GM18909 (cell line): ENCODE data around the gene ADH5.
"Not testable (repeated sequence)": the region's sequence is repeated elsewhere in the genome, so short reads cannot be mapped to it uniquely, and the experiment has no call there.

ENCODE experiments used
- ATAC-seq: cut with Tn5 transposase; IDR thresholded peaks from one replicate; pipeline ENCODE4 v1.9.1; 2021; ENCODE audit warnings: mild to moderate bottlenecking; ENCODE audit not compliant: unreplicated experiment, poor library complexity

Gene ADH5

DNA sequence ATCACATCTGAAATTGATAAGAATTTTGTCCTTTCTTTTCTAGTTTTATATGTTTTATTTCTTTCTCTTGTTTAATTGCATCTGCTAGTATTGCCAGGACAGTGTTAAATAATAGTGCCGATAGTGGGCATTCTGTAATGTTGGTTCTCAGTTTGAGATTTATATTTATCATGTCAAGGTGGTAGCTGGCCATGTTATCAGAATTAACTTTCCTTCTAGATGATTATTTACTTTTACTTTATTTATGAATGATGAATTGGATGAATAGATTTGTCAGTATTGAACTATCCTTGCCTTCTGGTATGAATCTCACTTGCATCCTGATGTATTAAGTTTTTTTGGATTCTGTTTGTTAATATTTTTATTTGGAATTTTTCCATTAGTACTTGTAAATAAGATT lies 50.4 kb downstream of the ADH5 start:
- ATAC-seq: no peak

GRCh38 chr4:99033956-99034355 lies 54.6 kb downstream of the ADH5 start:
- ATAC-seq: no peak

DNA sequence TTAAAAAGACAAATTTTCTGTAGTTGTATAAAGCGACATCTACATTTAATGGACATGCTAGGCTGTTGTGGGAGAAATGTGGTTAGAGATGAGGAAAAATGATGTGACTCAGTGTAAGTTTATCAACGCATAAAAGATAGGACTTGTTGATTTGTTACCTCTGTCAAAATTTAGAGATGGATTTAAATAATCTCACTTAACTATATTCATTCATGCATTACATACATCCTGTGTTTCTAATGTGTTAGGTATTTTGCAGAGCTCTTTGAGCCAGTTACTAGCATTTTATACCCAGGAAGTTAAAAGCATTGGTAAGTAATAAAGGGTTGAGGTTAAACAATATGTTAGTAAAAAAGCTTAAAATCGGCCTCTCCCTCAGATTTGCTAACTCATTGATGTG lies 58.7 kb downstream of the ADH5 start:
- ATAC-seq: no peak

GRCh38 chr4:99029018-99029735 lies 59.4 kb downstream of the ADH5 start:
- ATAC-seq: peak; percentile 55

DNA sequence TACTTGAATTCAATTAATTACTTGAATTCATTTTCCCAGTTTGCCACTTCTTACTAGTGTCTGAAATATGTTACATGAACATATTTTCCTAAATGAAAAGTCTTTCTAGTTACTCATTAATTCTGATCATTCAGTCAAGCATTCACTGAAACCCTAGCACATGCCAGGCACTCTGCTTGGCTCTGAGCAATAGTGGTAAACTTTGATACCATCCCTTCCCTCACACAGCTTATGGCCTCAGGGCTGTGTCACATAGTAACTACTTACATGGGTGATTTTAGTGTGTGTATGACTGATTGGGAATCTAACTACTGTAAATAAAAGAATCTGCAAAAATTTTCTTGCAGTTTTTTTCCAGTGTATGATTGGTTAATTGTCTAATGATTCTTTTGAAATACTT lies 60.4 kb downstream of the ADH5 start:
- ATAC-seq: peak; percentile 64

GRCh38 chr4:99027304-99027703 lies 61.3 kb downstream of the ADH5 start:
- no peak for ATAC-seq

DNA sequence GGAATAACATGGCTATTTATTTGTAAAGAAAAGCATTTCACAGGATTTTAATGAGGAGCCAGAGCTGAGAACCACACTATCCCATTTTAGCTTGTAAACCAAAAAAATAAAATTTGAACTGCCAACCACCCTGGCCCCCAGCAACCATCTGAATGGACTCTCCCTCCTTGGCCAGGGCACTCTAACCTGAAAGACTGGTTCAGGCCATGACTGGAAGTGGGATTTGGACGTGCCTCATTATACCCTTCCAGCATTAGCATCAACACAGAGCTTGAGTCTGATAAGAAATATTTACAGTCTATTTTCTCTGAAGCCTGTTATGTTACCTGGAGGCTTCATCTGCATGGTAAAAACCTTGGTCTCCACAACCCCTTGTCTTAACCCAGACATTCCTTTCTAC lies 63.1 kb downstream of the ADH5 start:
- ATAC-seq: no peak

DNA sequence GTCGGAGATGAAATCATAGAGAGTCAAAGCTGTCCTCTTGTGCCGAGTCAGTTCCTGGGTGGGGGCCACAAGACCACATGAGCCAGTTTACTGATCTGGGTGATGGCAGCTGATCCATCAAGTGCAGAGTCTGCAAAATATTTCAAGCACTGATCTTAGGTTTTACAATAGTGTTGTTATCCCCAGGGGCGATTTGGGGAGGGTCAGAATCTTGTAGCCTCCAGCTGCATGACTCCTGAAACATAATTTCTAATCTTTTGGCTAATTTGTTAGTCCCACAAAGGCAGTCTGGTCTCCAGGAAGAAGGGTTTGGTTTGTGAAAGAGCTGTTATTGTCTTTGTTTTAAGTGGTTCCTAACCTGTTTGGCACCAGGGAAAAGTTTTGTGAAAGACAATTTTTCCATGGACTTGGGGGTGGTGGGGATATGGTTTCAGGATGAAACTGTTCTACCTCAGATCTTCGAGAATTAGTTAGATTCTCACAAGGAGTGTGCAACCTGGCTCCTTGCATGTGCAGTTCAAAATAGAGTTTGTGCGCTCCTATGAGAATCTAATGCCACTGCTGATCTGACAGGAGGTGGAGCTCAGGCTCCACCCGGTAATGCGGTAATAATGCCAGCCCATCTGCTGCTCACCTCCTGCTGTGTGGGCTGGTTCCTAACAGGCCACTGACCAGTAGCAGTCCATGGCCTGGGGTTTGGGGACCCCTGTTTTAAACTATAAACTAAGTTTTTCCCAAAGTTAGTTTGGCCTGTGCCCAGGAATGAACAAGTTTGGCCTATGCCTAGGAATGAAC lies 63.9 kb downstream of the ADH5 start:
- no peak for ATAC-seq

DNA sequence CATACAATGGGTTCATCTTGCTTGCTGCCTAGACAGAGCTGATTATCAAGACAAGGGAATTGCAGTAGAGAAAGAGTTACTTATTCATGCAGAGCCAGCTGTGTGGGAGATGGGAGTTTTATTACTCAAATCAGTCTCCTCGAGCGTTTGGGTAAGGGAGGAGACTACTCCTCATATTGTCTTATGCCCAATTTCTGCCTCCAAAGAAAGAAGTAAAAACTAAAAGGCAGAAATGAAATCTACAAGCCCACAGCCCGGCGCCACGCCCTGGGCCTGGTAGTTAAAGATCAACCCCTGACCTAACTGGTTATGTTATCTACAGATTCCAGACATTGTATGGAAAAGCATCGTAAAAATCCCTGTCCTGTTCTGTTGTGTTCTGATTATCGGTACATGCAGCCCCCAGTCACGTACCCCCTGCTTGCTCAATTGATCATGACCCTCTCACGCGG lies 64.8 kb downstream of the ADH5 start:
- not testable (repeated sequence) for ATAC-seq

GRCh38 chr4:99022566-99022965 lies 66.0 kb downstream of the ADH5 start:
- ATAC-seq: no peak

GRCh38 chr4:99021386-99021785 lies 67.2 kb downstream of the ADH5 start:
- ATAC-seq: no peak
